Measurements from ENCODE around the gene RBP3.
"Not testable (repeated sequence)": the region's sequence is repeated elsewhere in the genome, so short reads cannot be mapped to it uniquely, and the experiment has no call there.

RBP3 gene

DNA sequence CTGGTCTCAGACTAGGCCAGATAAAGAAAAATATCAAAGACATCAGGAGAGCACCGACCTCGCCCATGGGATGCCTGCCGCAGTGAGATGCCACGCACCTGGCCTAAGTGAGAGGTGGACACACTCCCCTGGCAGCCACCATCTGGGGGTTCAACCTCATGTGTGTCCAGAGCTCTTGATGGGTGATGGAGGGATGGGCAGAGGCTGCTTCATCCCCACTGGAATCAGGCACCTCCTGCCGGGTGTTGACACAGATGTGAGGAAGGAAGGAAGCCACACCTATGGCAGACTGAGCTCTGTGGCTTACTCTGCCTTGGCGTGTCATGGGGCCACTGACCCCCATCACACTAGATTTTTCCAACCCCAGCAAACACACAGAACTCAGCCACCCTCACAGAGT, 24.6 kb downstream of the RBP3 start:
- no peak for DNase-seq (ENCODE audit: low read depth, low spot score)

DNA sequence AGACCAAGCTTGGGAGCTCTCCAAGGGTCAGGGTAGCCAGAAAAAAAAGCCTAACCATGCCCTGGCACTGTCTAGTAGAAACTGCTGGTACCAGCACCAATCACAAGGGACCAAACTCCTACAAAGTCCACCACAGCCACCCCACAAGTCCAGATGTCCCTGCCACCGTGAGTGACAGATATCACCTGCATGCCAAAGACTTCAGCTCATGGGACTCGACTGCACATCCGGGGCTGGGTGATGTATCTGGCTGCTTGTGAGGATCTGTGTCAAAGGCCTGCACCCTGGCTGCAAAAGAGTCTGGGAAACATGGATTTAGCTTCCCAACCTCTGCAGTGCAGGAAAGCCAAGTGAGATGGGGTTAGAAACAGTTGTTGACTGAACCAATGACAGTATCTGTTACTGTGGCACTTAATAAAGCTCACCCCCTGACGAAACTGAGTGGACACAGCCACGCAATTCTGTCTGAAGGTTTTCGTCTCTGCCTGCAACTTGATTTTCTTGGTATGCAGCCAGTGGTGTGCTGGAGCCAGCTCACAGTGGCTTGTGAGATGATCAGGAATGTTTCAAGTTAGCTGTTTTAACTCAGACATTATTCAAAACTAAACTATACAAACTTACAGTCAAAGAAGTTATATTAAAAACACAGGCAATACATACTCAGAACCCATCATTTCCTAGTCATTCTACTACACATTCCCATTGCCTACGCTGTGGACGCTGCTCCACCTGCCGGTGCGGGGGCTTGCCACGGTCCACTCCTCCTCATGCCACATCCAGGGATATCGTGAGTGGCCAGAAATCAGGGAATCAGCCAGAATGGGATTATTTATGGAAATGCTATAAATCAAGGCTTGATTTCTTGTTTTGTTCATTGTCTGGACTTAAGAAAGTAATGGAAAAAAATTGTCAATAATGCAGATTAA, 26.7 kb downstream of the RBP3 start:
- no peak for DNase-seq (ENCODE audit: low read depth, low spot score)

DNA sequence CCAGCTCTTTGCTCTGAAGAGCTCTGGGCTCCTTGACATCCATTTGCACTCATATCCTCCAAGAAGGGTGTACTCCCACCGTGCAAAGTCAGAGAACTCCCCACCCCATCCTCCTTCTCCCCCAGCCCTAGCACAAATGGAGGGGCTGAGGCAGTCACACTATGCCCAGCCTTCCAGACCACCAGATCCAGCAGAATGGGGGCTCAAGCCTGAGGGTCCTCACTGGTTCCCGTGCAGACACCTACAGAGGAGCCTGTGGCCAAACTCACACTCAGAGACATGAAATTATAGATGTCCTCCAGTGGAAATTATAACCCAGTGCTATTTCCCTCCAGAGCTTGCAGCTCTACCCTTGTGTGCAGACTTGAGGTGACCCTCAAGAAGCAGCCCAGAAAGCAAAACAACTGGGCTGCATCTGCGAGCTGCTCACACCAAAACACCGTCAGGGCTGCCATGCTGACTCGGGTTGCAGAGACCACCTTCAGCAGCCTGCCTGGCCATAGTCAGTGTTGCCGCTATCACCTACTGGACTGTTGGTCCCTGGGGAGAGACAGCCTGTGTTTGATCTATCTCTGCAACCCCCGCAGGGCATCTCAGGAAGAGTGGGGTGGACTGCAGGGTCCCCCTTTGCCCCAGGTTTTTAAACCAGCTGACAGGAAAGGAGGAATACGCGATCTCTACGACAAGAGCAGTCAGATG, 28.5 kb downstream of the RBP3 start:
- DNase-seq (ENCODE audit: low read depth, low spot score) = no peak

DNA sequence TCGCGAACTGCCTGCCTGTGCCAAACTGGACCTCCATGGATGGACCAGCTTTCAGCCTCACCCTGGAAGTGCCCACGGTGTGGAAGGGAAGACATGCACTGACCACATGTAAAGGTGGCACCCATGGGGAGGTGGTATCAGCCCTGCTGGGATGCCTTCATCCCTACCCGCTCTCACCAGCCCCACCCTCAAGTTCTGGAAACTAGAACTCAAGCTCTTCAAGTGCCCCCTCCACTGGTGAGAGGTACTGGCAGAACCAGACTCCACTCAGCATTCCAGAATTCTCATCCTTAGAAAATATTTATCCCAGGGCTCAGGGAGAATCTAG, 30.0 kb downstream of the RBP3 start:
- DNase-seq (ENCODE audit: low read depth, low spot score) = no peak

DNA sequence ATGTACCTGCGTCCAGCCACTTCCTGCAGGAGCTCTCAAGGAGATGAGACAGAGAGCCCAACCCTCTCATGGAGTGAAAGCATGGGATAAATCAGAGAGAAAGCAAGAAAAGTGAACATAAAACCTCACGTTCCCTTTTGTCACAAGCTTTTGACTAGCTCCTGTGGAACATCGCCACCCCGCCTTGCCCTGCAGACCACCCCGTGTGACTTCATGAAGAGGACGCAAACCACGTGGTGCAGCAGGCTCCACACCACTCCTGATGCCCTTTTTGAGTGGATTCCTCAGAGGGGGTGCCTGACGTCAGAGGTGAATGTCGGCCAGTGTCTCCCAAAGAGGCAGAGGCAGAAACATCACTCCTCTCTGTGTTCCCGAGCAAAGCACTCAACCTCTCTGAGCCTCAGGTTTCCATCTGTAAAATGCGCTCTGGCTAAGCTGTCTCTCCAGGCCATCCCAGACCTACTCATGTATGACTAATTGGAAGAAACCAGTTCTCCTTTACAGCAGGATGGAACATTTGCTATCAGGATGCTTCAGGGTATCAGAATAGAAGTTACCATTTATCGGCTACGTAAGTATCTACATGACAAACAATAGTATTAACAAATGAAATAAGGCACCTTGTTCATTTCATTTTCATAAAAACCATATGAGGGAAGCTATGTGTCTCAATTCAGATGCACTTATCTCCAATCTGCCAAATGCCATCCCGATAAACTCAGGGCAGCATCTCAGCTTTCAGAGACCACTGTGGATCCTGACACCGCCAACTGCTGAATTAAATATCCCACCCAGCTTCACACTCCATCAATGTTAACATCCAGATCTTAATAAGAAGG, 30.7 kb downstream of the RBP3 start:
- DNase-seq (ENCODE audit: low read depth, low spot score) = no peak

DNA sequence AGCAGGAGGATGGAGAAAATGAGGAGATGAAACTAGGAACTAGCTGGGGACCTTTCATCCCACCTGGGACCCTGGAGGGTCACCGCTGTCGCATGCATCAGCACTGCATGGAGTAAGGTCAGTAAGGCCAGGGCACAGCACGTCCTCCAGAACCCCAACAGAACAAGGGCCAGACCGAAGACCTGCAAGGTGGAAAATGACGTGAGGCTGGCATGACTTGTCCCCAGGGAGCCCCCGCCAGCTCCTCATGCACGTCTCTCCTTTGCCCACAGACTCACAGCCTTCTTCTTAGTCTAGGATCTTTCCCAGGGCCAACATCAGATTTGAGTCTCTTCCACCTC, 31.3 kb downstream of the RBP3 start:
- DNase-seq (ENCODE audit: low read depth, low spot score) = no peak

DNA sequence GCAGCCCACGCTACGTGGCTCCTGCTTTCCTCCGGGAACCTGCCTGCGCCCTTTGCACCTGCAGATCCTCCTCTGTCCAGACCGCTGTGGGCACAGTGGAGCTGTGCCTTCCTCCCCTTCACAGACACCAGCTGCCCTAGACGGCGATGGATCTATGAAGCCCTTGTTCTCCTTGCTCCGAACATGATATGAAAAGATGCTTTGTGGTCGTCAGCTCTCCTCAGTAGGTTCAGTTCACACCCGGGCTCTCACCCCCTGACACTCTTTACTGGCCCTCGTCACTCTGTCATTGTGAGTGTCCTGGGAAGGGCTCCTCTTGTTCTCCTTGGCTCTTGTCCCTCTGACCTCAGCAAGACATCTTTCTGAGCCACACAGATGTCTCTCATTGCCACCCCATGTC, 31.7 kb downstream of the RBP3 start:
- DNase-seq (ENCODE audit: low read depth, low spot score) = no peak

DNA sequence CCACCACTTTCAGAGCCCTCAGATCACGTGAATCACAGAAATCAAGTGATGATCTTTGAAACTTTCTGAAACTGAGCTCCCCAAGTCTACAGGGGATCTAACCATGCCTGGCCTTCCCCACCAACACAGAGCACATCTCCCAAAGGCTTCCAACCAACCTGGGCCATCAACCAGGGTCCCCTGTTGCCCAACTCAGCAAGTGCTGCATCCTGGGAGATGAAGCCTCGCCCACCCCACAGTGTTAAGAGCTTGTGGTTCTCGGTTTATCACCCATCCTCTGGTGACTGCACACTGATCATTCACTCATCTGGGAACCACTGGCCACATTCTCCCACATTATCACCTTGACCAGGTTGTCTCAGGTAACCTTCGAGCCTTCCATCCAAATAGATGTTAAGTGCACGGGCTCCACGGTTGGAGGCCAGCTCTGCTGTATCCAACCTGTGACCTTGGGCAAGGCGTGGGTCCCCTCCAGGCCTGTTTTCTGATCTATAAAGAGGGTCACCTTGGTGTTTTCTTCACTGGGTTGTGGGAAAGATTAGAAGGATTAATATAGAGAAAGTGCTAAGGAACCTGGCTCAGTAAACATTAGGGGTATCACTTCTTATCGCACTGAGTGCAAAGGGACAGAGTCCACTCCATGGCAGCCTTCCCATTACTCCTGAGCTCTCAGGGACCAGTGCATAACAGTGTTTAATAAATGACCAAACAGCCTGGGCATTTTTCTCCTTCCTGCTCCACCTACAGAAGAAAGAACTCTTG, 32.4 kb downstream of the RBP3 start:
- DNase-seq (ENCODE audit: low read depth, low spot score) = no peak

DNA sequence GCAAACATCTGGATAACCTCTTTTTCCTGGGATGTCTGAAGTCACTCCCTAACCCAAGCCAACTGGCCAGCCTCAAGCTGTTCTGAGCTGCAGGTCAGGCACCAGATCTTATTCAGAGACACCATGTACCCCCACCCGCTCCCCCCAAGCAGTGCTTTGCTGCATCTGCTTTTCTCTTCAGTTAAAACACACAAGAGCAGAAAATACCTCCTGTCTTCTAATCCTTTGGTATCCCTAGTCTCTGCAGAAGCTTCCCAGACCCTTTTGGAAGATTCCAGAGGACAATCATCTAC, 32.9 kb downstream of the RBP3 start:
- no peak for DNase-seq (ENCODE audit: low read depth, low spot score)

DNA sequence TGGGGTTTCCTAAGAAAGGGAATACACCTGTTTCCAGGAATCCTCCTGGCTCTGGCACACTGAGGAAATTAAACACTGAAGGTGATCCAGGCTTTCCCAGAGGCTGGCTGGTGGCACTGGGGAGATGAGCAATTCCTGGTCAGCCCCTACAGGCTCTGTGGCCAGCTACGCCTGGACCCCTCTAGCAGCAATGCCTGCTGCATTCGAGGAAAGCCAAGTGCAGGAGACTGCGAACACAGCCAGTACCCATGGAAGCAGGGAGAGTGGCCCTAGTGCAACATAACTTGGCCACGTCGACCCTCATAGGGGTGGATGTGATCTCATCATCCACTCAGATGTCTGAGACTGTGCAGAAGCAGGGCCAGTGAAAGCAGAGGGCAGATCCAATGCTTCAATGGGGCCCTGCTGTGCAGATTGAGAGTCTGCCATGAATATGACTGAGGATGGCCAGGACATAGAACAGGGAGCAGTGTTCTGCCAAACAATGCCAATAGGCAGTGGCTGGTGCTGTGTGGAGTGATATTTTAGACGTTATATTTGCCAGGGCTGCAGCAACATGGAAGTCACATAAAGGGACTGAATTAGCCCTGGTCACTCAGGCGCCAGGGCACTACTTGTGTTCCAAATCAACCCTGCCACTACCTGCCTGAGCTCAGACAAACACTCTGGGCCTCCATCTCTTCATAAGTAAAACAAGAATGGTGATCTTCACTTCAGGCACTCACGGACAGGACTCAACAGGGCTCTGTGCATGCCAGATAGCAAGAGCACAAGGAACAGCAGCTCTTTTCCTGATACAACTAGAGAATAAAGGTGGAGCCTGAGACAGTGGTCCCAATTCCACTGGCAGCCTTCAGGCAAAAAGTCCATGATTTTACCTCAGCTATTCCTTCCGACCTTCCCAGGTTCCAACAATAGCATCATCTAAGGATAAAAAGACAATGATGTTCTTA, 33.5 kb downstream of the RBP3 start:
- no peak for DNase-seq (ENCODE audit: low read depth, low spot score)

DNA sequence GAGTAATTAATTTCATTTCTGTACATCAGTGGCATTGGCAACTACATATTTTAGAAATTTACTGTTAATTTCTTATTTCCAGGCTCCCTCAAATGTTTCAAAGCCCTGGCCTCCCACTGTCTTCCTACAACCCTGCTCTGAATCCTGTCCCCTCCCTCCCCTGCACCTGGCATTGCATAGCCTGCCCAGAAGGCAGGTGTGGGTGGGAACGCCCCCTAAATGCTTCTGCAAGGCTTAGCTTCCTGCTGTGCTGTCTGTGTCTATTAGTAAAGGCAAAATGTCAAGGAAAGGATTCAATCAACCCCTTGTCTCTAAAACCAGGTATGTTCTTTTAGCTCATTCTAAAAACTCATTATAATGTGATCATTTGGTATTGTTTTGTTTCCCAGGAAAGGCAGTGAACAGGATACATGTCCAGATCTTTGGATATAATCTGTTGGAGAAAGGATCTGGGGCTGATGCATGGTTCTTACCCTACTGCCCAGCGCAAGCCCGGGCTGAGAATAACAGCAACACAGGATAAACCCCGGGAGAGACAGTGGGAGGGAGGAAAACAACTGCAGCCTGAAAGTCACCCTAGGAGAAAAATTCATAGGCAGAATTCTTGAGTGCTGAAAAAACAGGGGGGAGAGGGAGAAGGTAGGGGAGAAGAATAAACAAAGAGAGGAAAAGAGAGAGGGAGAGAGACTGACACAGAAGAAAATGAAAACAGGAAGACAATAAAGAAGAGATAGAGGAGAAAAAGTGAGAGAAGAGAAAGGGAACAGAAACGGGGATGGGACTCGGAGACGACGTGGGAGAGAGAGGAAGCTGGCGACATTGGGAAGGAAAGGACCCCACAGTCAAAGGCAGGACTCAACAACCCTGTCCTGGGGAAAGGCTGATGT, 35.3 kb downstream of the RBP3 start:
- DNase-seq (ENCODE audit: low read depth, low spot score) = peak; percentile 57

DNA sequence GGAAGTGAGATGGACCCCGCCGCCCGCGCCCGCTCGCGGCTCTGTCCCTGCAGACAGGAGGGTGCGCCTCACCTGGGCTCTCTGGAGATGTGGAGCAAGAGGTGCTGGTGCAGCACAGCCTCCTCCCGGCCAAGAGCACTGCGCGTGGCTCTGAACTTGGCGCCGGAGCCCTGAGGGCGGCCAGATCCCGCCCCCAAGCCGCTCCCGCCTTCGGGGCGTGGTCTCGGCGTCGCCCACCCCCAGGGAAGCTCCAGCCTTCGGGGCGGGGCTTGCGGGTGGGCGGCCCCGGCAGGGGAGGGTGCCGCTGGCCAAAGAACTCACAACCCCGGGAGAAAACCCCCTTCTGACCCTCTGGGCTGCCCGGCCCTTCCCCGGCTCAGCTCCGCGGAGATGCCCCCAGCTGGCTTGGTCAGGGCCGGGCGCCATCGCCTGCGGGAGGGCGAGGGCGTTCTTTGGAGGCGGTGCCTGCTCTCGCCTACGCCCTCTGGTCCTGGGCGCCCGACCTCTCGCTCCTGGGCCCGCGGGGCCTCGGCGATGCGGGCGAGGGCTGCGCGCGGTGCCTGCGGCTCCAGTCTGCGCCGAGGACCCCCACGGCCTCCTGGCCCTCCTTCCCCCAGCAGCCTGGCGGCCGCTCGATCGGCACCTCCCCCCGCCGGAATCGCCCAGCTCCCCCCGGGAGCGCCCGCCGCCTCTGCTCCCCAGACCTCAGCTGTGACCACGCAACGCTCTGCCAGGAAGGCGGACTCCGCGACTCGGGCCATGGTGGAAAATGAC, 36.2 kb downstream of the RBP3 start, which contains the start of gene ZNF488:
TSS of gene ZNF488 (minus strand) at position 146 of the 774 bp plus-strand sequence. CDS start 15,464 bp downstream, outside the sequence.
- no peak for DNase-seq (ENCODE audit: low read depth, low spot score)

DNA sequence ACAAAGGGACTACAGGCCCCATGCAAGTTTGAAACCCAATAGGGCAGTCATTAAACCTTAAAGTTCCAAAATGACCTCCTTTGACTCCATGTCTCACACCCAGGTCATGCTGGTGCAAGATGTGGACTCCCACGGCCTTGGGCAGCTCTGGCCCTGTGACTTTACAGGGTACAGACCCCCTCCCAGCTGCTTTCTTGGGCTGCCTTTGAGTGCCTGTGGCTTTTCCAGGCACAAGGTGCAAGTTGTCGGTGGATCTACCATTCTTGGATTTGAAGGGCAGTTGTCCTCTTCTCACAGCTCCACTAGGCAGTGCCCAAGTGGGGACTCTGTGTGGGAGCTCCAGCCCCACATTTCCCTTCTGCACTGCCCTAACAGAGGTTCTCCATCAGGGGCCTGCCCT, 37.9 kb downstream of the RBP3 start:
- not testable (repeated sequence) for DNase-seq (ENCODE audit: low read depth, low spot score)

DNA sequence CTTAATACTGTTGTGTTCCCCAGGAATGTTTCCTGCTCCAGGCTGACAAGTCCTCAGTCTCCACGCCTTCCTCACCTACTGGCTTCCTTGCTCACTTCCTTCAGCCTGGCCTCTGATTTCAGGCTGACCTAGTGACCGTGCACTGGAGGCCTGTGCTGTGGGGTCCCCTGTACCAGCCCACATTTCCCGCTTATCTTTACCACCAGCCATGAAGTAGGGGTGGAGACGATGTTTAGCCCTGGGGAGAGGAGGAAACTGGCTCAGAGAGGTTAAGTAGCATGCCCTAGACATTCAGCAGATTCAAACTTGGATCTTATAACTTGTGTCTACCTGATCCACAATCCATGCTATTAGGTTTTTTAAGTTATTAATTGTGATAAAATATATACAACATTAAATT, 40.7 kb downstream of the RBP3 start:
- no peak for DNase-seq (ENCODE audit: low read depth, low spot score)

DNA sequence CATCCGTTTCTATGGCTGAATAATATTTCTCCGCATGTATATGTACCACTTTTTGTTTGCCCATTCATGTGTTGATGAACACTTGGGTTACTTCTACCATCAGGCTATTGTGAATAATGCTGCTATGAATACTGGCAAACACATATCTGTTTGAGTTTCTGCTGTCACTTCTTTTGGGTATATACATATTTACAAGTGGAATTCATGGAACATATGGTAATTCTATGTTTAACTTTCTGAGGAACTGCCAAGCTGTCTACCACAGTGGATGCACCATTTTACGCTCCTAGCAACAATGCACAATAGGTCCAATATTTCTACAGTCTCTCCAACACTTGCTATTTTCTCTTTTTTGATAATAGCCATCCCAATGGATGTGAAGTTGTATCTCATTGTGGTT, 41.5 kb downstream of the RBP3 start:
- DNase-seq (ENCODE audit: low read depth, low spot score) = no peak

DNA sequence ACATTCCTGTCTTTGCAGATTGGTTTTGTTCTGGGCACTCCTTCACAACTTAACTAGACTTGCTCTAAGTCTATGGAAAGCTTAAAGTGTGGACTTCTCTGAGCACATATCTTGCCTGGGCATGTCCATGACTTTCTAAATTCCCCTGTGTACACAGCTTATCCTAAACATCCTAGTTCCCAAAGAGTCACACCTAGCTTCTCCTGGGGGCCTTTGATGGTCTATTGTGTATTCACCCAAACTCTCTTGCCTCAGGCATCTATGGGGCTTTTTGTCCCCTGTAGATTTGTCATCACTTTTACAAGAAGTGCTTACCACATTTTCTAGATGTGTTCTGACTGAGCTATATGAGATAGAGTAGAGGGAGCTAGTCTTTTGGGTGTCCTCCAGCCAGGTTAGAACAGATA, 48.2 kb downstream of the RBP3 start:
- no peak for DNase-seq (ENCODE audit: low read depth, low spot score)

DNA sequence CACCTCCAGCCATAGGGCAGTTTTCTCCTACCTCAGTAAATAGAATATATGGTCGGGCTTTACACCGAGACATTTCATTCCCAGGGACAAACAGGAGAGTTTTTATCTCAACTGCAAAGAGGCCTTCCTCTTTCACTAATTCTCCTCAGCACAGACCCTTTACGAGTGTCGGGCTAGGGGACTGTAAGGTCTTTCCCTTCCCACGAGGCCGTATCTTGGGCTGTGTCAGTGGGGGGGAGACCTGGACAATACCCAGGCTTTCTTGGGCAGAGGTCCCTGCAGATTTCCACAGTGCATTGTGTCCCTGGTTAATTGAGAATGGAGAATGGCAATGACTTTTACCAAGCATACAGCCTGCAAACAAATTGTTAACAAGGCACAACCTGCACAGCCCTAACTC, 49.1 kb downstream of the RBP3 start:
- DNase-seq (ENCODE audit: low read depth, low spot score) = no peak

DNA sequence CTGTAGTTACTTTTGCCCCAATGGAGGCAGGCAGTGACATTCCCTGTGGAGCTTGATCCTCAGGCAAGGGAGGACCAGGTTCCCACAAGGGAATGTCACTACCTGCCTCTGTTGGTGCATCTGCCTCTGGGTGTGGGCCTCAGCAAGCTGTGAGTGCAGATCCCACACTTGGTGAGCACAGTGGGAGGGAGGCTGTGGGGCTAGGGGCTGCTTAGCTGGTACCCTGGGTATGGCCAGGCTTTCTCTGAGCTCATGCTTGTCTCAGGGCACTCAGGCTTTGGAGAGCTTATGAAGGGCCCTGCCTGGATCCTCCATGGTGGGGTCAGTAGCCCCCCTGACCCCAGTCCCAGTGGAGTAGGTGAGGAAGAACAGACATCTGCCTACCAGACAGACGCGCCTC, 52.1 kb downstream of the RBP3 start:
- DNase-seq (ENCODE audit: low read depth, low spot score) = no peak

DNA sequence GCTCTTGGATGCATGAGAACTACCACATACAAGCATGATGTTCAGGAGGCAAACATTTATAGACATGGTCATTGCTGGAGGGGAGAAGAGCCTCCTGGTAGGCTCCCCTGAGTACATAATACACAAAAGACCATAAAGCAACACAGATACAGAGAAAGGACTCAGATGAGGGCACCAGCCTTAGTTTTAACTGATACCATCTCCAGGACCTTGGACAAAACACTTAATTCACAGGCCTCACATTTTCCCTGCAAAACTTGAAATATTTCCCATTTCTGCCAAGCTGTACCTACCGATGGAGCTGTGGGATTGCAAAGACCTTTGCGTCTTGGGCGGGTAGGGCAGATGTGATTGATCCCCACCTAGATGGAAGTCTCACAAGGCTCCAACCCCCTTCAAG, 52.6 kb downstream of the RBP3 start:
- DNase-seq (ENCODE audit: low read depth, low spot score) = no peak

Data from iPS DF 19.7 (cell line).